Measurements from ENCODE around the gene SLC35G6. TPM values are rescaled to one million over a fixed set of nuclear protein-coding genes. Genes with fewer than 3 reads are reported as not detected.

SLC35G6 gene
- polyA plus RNA-seq, 1 donor (not counting 4 experiments of a cell fraction or from before 2014, with no cell fraction given) = not detected

- peaks cover 58% of the 10 kb centered on the region for H3K79me2 ChIP-seq (ENCODE audit: control insufficient read depth, insufficient read depth, low read length)
- H3K27ac ChIP-seq (ENCODE audit: control insufficient read depth, insufficient read depth, low read length) = no peak overlapping the region
- no peak overlapping the region for H3K9ac ChIP-seq (ENCODE audit: control insufficient read depth, extremely low read depth, insufficient read depth, low read length)
- TF ChIP-seq EZH2 (IDR thresholded peaks at IDR 0.05; ENCODE audit: low read length) (no peak), CTCF (optimal IDR thresholded peaks at IDR 0.05 in 1 of 3, IDR thresholded peaks at IDR 0.05 in 1 of 3, conservative IDR thresholded peaks at IDR 0.05 in 1 of 3; ENCODE audit: extremely low read depth in 1 of 3, insufficient read depth in 2 of 3, low read length in 3 of 3) (no peak)
- H3K4me1 ChIP-seq (ENCODE audit: control insufficient read depth, extremely low read depth, insufficient read depth, low read length) = peaks cover 12% of the 10 kb centered on the region
- H2AFZ ChIP-seq (ENCODE audit: control insufficient read depth, low read length) = no peak overlapping the region
- DNase-seq (ENCODE audit: low read depth, low spot score) = no peak
- H3K4me2 ChIP-seq (ENCODE audit: control insufficient read depth, extremely low read depth, insufficient read depth, low read depth, low read length) = no peak overlapping the region
- H4K20me1 ChIP-seq (ENCODE audit: control insufficient read depth, extremely low read depth, insufficient read depth, low read length) = no peaks in the 10 kb centered on the region
- dilution Hi-C loops (cut with MboI; ENCODE audit: extremely low pct_ligation_motif_present, low sequenced_read_pairs) = no loop called here
- peaks cover 3% of the 10 kb centered on the region for H3K9me1 ChIP-seq (ENCODE audit: control insufficient read depth, extremely low read depth, insufficient read depth, low read length)
- H3K9me3 ChIP-seq (ENCODE audit: control insufficient read depth, low read depth, low read length) = no peaks in the 10 kb centered on the region
- no peak for FAIRE-seq
- H3K36me3 ChIP-seq (ENCODE audit: control insufficient read depth in 2 of 2, extremely low read depth in 1 of 2, insufficient read depth in 2 of 2, low read length in 2 of 2) = peaks cover 14 to 29% of the 10 kb centered on the region in 2 experiments
- no peaks in the 10 kb centered on the region for H3K27me3 ChIP-seq (ENCODE audit: control insufficient read depth, extremely low read depth, insufficient read depth, low read length)
- no peak overlapping the region for H3K4me3 ChIP-seq (ENCODE audit: control insufficient read depth in 2 of 3, extremely low read depth in 1 of 3, insufficient read depth in 2 of 3, low read depth in 1 of 3, low read length in 3 of 3)
Measured at GRCh38 chr17:7467498-7467897, 13.7 kb upstream of the SLC35G6 start.

GRCh38 chr17:7468290-7468689, 13.0 kb upstream of the SLC35G6 start:
- no peak overlapping the region for H3K27ac ChIP-seq (ENCODE audit: control insufficient read depth, insufficient read depth, low read length)
- H3K4me1 ChIP-seq (ENCODE audit: control insufficient read depth, extremely low read depth, insufficient read depth, low read length) = peaks cover 12% of the 10 kb centered on the region
- H3K9ac ChIP-seq (ENCODE audit: control insufficient read depth, extremely low read depth, insufficient read depth, low read length) = no peak overlapping the region
- no peak for FAIRE-seq
- H3K79me2 ChIP-seq (ENCODE audit: control insufficient read depth, insufficient read depth, low read length) = peaks cover 62% of the 10 kb centered on the region
- no peak for TF ChIP-seq EZH2 (IDR thresholded peaks at IDR 0.05; ENCODE audit: low read length)
- TF ChIP-seq CTCF (optimal IDR thresholded peaks at IDR 0.05 in 1 of 3, IDR thresholded peaks at IDR 0.05 in 1 of 3, conservative IDR thresholded peaks at IDR 0.05 in 1 of 3; ENCODE audit: extremely low read depth in 1 of 3, insufficient read depth in 2 of 3, low read length in 3 of 3) = no peak
- H3K36me3 ChIP-seq (ENCODE audit: control insufficient read depth in 2 of 2, extremely low read depth in 1 of 2, insufficient read depth in 2 of 2, low read length in 2 of 2) = peaks cover 14 to 21% of the 10 kb centered on the region in 2 experiments
- dilution Hi-C loops (cut with MboI; ENCODE audit: extremely low pct_ligation_motif_present, low sequenced_read_pairs) = no loop called here
- no peaks in the 10 kb centered on the region for H4K20me1 ChIP-seq (ENCODE audit: control insufficient read depth, extremely low read depth, insufficient read depth, low read length)
- no peaks in the 10 kb centered on the region for H3K9me3 ChIP-seq (ENCODE audit: control insufficient read depth, low read depth, low read length)
- H3K4me3 ChIP-seq (ENCODE audit: control insufficient read depth in 2 of 3, extremely low read depth in 1 of 3, insufficient read depth in 2 of 3, low read depth in 1 of 3, low read length in 3 of 3) = no peak overlapping the region
- no peak overlapping the region for H2AFZ ChIP-seq (ENCODE audit: control insufficient read depth, low read length)
- DNase-seq (ENCODE audit: low read depth, low spot score) = no peak
- no peaks in the 10 kb centered on the region for H3K27me3 ChIP-seq (ENCODE audit: control insufficient read depth, extremely low read depth, insufficient read depth, low read length)
- no peak overlapping the region for H3K4me2 ChIP-seq (ENCODE audit: control insufficient read depth, extremely low read depth, insufficient read depth, low read depth, low read length)
- peaks cover 3% of the 10 kb centered on the region for H3K9me1 ChIP-seq (ENCODE audit: control insufficient read depth, extremely low read depth, insufficient read depth, low read length)
